MG63 (cell line): ENCODE results near the gene ZNF526. TPM values are rescaled to one million over a fixed set of nuclear protein-coding genes. Genes with fewer than 3 reads are reported as not detected.
"Not testable (repeated sequence)": the region's sequence is repeated elsewhere in the genome, so short reads cannot be mapped to it uniquely, and the experiment has no call there.

Experiments used
- DNase-seq: peaks from one replicate; pipeline ENCODE4 v3.0.0-alpha.2; 2020
- H3K27me3 ChIP-seq: fragments of 250-450 bp; sonication (Bioruptor Pico); 2 replicates; pipeline ENCODE4 v1.5.1; 2020; ENCODE audit warnings: mild to moderate bottlenecking, moderate library complexity
- H3K36me3 ChIP-seq: fragments of 250-450 bp; sonication (Bioruptor Pico); 2 replicates; pipeline ENCODE4 v1.5.1; 2020; ENCODE audit warnings: mild to moderate bottlenecking, moderate library complexity
- H3K4me3 ChIP-seq: fragments of 250-450 bp; sonication (Bioruptor Pico); 2 replicates; pipeline ENCODE4 v1.5.1; 2020; ENCODE audit warnings: mild to moderate bottlenecking, moderate library complexity
- H3K9me3 ChIP-seq: fragments of 250-450 bp; sonication (Bioruptor Pico); 2 replicates; pipeline ENCODE4 v1.5.1; 2020; ENCODE audit warnings: mild to moderate bottlenecking, moderate library complexity
- total RNA-seq: library from RNA; depleted of rRNA; stranded (reverse); fragments of >200 nt; shearing (Covaris generic); gene quantifications from 2 replicates; pipeline ENCODE4 v1.2.3, GENCODE V29; 2014; ENCODE audit warnings: low replicate concordance

The ZNF526 gene
- total RNA-seq, 1 experiment from 2014 or later = 12.8 TPM

GRCh38 chr19:42261763-42262162 is 41.7 kb downstream of the ZNF526 start:
- Histone ChIP-seq H3K27me3 (no peaks in the 10 kb centered on the region), H3K4me3 (no peak overlapping the region), H3K36me3 (no peaks in the 10 kb centered on the region), H3K9me3 (no peaks in the 10 kb centered on the region)
- no peak for DNase-seq

- not testable (repeated sequence) for H3K9me3 ChIP-seq, H3K27me3 ChIP-seq, DNase-seq, H3K36me3 ChIP-seq, H3K4me3 ChIP-seq
Observed at GRCh38 chr19:42266105-42266504, 46.0 kb downstream of the ZNF526 start.

- DNase-seq, H3K9me3 ChIP-seq, H3K27me3 ChIP-seq, H3K36me3 ChIP-seq: not testable (repeated sequence)
- H3K4me3 ChIP-seq = peak overlapping the region; percentile 98
Observed at GRCh38 chr19:42266928-42267603, 47.0 kb downstream of the ZNF526 start.

GRCh38 chr19:42267644-42268141 is 47.6 kb downstream of the ZNF526 start:
- Histone ChIP-seq H3K36me3 (peaks cover 9% of the 10 kb centered on the region), H3K4me3 (peak overlapping the region; percentile 98), H3K27me3 (no peaks in the 10 kb centered on the region), H3K9me3 (no peaks in the 10 kb centered on the region)
- DNase-seq = no peak

- H3K9me3 ChIP-seq = no peaks in the 10 kb centered on the region
- peak; percentile 99 for DNase-seq
Observed at GRCh38 chr19:42268142-42268703, 48.1 kb downstream of the ZNF526 start.

GRCh38 chr19:42268704-42269477 is 48.8 kb downstream of the ZNF526 start, which contains the start of gene CIC:
TSS of gene CIC (plus strand) at chr19:42269252. CDS start at chr19:42271784, 2,532 bp downstream.
- Histone ChIP-seq H3K9me3 (no peaks in the 10 kb centered on the region), H3K27me3 (no peaks in the 10 kb centered on the region), H3K4me3 (peak within 1 kb of the TSS; percentile 98), H3K36me3 (peaks cover 14% of the 10 kb centered on the region)
- peak; percentile 100 for DNase-seq

More at GRCh38 chr19:42268142-42268703, 48.1 kb downstream of the ZNF526 start:
- H3K36me3 ChIP-seq = peaks cover 9% of the 10 kb centered on the region
- peak overlapping the region; percentile 98 for H3K4me3 ChIP-seq
- no peaks in the 10 kb centered on the region for H3K27me3 ChIP-seq

- no peak for DNase-seq
- no peaks in the 10 kb centered on the region for H3K9me3 ChIP-seq
- peak overlapping the region; percentile 98 for H3K4me3 ChIP-seq
Observed at GRCh38 chr19:42269478-42270345, 49.6 kb downstream of the ZNF526 start.

GRCh38 chr19:42270346-42271044 is 50.4 kb downstream of the ZNF526 start:
- Histone ChIP-seq H3K4me3 (peak overlapping the region; percentile 98), H3K9me3 (no peaks in the 10 kb centered on the region), H3K36me3 (peaks cover 29% of the 10 kb centered on the region), H3K27me3 (no peaks in the 10 kb centered on the region)
- DNase-seq = peak; percentile 62

More at GRCh38 chr19:42269478-42270345, 49.6 kb downstream of the ZNF526 start:
- Histone ChIP-seq H3K27me3 (no peaks in the 10 kb centered on the region), H3K36me3 (peaks cover 22% of the 10 kb centered on the region)

- DNase-seq = no peak
Observed at GRCh38 chr19:42271045-42271419, 50.9 kb downstream of the ZNF526 start.

GRCh38 chr19:42271861-42272534 is 51.9 kb downstream of the ZNF526 start:
- H3K36me3 ChIP-seq = peaks cover 37% of the 10 kb centered on the region
- no peaks in the 10 kb centered on the region for H3K27me3 ChIP-seq
- DNase-seq = no peak
- H3K9me3 ChIP-seq = no peaks in the 10 kb centered on the region
- H3K4me3 ChIP-seq = no peak overlapping the region

More at GRCh38 chr19:42271045-42271419, 50.9 kb downstream of the ZNF526 start:
- H3K36me3 ChIP-seq = peaks cover 29% of the 10 kb centered on the region
- H3K9me3 ChIP-seq = no peaks in the 10 kb centered on the region
- no peak overlapping the region for H3K4me3 ChIP-seq
- H3K27me3 ChIP-seq = no peaks in the 10 kb centered on the region

GRCh38 chr19:42272535-42272897 is 52.4 kb downstream of the ZNF526 start:
- Histone ChIP-seq H3K4me3 (no peak overlapping the region), H3K9me3 (no peaks in the 10 kb centered on the region), H3K27me3 (no peaks in the 10 kb centered on the region), H3K36me3 (peaks cover 37% of the 10 kb centered on the region)
- no peak for DNase-seq

- peaks cover 37% of the 10 kb centered on the region for H3K36me3 ChIP-seq
Observed at GRCh38 chr19:42272989-42273406, 52.9 kb downstream of the ZNF526 start.

GRCh38 chr19:42273407-42274064 is 53.4 kb downstream of the ZNF526 start:
- Histone ChIP-seq H3K27me3 (no peaks in the 10 kb centered on the region), H3K4me3 (no peak overlapping the region), H3K36me3 (peaks cover 37% of the 10 kb centered on the region), H3K9me3 (no peaks in the 10 kb centered on the region)
- no peak for DNase-seq

More at GRCh38 chr19:42272989-42273406, 52.9 kb downstream of the ZNF526 start:
- DNase-seq = no peak
- Histone ChIP-seq H3K27me3 (no peaks in the 10 kb centered on the region), H3K4me3 (no peak overlapping the region), H3K9me3 (no peaks in the 10 kb centered on the region)

GRCh38 chr19:42274065-42274682 is 54.1 kb downstream of the ZNF526 start:
- H3K27me3 ChIP-seq = no peaks in the 10 kb centered on the region
- peaks cover 37% of the 10 kb centered on the region for H3K36me3 ChIP-seq
- H3K9me3 ChIP-seq = no peaks in the 10 kb centered on the region
- no peak for DNase-seq
- no peak overlapping the region for H3K4me3 ChIP-seq
